Tibial nerve (tissue), 4 donors: Measurements from ENCODE around the gene RXRB. TPM values are rescaled to one million over a fixed set of nuclear protein-coding genes. Genes with fewer than 3 reads are reported as not detected.

Source experiments
- DNase-seq, 2 donors: peaks; one replicate each; pipeline ENCODE4 v3.0.0-alpha.2; 2019; ENCODE audit warnings: low spot score in 2 of 2
- H3K27ac ChIP-seq, 4 donors: fragments of 200-600 bp; sonication (generic) in 3 of 4; one replicate each; pipeline ENCODE4 v1.5.1; 2017 to 2019; ENCODE audit warnings: mild to moderate bottlenecking in 1 of 4
- H3K27me3 ChIP-seq, 2 donors: fragments of 200-600 bp; sonication (generic) in 1 of 2; one replicate each; pipeline versions ENCODE4 v1.5.1 to v1.6.0; 2017 to 2019
- H3K36me3 ChIP-seq, 3 donors: fragments of 200-600 bp; sonication (generic); one replicate each; pipeline ENCODE4 v1.5.1; 2018 to 2019
- H3K4me1 ChIP-seq, 4 donors: fragments of 200-600 bp; sonication (generic) in 3 of 4; one replicate each; pipeline ENCODE4 v1.5.1; 2017 to 2019
- H3K4me3 ChIP-seq, 4 donors: fragments of 200-600 bp; sonication (generic) in 3 of 4; one replicate each; pipeline ENCODE4 v1.5.1; 2017 to 2019; ENCODE audit warnings: mild to moderate bottlenecking in 1 of 4, moderate library complexity in 1 of 4
- H3K9me3 ChIP-seq, 4 donors: fragments of 200-600 bp; sonication (generic) in 3 of 4; one replicate each; pipeline ENCODE4 v1.5.1; 2017 to 2019
- EP300 ChIP-seq, 2 donors: sonication (generic); formaldehyde crosslinking; IDR thresholded peaks; one replicate each; pipeline ENCODE4 v1.6.1; 2017; ENCODE audit warnings: antibody characterized with exemption in 2 of 2, mild to moderate bottlenecking in 1 of 2
- POLR2A ChIP-seq, 2 donors: fragments of 450-650 bp; IDR thresholded peaks; one replicate each; pipeline ENCODE4 v1.6.1; 2017; ENCODE audit warnings: antibody characterized with exemption in 2 of 2, mild to moderate bottlenecking in 2 of 2, moderate library complexity in 2 of 2
- WGBS, 2 donors: methylation state at CpG; one replicate each; pipeline ENCODE4 v1.1.5; 2018; 5-methylcytosine and 5-hydroxymethylcytosine counted together
- total RNA-seq, 4 donors: library from RNA; depleted of rRNA; stranded (reverse); fragments of >200 nt; gene quantifications; one replicate each; pipeline ENCODE4 v1.1.0, GENCODE V29; 2016
- TF ChIP-seq, protein P1 (sequence below), 5 experiments: fragments of 200-600 bp in 3 of 5; fragments of 450-650 bp in 2 of 5; sonication (generic) in 3 of 5; IDR thresholded peaks; one replicate each; pipeline ENCODE4 v1.5.1; 2016 to 2019; ENCODE audit warnings: antibody characterized with exemption in 5 of 5, mild to moderate bottlenecking in 3 of 5, moderate library complexity in 2 of 5

Gene RXRB
- total RNA-seq, 4 donors from 2014 or later = 34.3 to 64.7 (median 43.9) TPM

DNA sequence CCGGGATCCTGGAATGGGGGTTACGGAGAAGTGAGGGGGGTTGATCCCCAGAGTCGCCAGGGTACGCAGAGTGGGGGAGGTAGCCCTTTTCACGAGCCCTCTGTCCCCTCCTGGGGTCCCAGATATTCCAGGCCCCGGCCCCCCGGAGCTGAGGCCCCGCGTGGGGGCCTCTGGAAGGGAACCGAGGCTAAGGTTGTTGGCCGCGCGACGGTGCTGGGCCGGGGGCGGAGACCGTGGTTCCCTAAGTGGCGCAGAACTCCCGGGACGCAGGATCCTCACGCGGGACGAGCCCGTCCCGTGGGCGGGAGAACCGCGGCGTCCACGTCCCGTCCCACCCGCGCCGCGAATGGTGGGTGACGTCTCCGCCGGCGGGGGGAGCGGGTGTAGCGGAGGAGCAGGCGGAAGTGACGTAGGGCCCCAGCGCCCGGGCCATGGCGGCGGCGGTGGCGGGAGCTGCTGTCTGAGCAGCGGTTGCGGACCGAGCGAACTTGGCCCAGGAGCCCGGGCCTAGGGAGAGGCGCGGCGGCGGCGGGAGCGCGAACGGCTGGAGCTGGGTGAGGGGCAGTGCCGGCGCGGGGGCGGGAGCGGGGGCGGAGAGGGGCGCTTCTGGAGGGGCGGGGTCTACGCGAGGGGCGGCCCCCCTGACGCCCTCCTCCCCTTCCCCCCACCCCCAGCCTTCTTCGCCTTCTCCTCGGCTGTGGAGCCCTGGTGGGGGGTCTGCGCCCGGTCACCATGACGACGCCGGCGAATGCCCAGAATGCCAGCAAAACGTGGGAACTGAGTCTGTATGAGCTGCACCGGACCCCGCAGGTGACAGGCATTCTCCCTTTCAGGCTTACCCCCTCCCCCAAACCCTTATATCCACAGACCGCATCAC is 7.9 kb upstream of the RXRB start, which contains the start of gene RING1:
RING1 (plus strand) TSS at position 410 of the 877 bp plus-strand sequence; CDS start at position 733, 323 bp downstream.
- Histone ChIP-seq H3K27me3 (peaks cover 0 to 4% of the 10 kb centered on the region in 2 donors), H3K4me3 (peak within 1 kb of the TSS; percentile 87 to 97 (median 90)), H3K4me1 (peaks cover 0 to 60% (median 33%) of the 10 kb centered on the region in 4 donors), H3K36me3 (peaks cover 0 to 36% (median 0%) of the 10 kb centered on the region in 3 donors), H3K27ac (peak within 1 kb of the TSS; percentile 93 to 98 (median 97)), H3K9me3 (no peaks in the 10 kb centered on the region)
- peak; percentile 83 to 86 for DNase-seq
- WGBS, 2 donors = 1% methylated on average over 39 to 44 of the region's 86 CpGs
- TF ChIP-seq POLR2A (IDR thresholded peaks at IDR 0.05) (peak; percentile 97 to 99), EP300 (IDR thresholded peaks at IDR 0.05) (peak; percentile 92 to 100)
- TF ChIP-seq, protein P1, sequence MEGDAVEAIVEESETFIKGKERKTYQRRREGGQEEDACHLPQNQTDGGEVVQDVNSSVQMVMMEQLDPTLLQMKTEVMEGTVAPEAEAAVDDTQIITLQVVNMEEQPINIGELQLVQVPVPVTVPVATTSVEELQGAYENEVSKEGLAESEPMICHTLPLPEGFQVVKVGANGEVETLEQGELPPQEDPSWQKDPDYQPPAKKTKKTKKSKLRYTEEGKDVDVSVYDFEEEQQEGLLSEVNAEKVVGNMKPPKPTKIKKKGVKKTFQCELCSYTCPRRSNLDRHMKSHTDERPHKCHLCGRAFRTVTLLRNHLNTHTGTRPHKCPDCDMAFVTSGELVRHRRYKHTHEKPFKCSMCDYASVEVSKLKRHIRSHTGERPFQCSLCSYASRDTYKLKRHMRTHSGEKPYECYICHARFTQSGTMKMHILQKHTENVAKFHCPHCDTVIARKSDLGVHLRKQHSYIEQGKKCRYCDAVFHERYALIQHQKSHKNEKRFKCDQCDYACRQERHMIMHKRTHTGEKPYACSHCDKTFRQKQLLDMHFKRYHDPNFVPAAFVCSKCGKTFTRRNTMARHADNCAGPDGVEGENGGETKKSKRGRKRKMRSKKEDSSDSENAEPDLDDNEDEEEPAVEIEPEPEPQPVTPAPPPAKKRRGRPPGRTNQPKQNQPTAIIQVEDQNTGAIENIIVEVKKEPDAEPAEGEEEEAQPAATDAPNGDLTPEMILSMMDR (IDR thresholded peaks at IDR 0.05) = peak in 1 of 5 experiments; percentile 35

DNA sequence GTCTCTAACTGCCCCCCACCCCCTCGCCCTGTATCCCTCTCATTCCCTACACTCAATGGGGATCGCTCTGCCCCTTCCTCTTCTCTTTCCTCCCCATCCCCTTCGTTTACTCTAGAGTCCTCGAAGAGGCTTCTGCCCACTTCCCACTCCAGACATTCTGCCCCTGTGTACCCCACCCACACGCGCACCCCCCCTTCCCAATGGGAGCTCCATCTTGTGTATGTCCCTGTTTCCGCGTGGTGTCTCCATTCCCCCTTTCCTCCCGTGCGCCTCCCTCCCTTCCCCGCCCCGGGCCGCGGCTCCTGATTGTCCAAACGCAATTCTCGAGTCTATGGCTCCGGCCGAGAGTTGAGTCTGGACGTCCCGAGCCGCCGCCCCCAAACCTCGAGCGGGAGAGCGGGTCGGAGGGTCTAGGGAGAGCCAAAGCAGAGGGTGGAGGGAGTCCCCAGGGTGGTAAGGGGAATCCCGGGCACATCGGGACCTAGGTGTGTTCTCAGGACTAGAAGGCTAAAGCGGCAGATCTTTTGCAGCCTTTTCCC is 7.2 kb upstream of the RXRB start:
- no peaks in the 10 kb centered on the region for H3K9me3 ChIP-seq
- peak overlapping the region; percentile 93 to 98 (median 97) for H3K27ac ChIP-seq
- H3K36me3 ChIP-seq = peaks cover 0 to 43% (median 0%) of the 10 kb centered on the region in 3 donors
- H3K27me3 ChIP-seq = no peaks in the 10 kb centered on the region
- H3K4me1 ChIP-seq = peaks cover 0 to 60% (median 26%) of the 10 kb centered on the region in 4 donors
- peak in 1 of 2 donors; percentile 54 for DNase-seq
- 1 to 2% methylated on average over 28 to 29 of the region's 29 CpGs for WGBS, 2 donors
- TF ChIP-seq, protein P1 (IDR thresholded peaks at IDR 0.05) = no peak
- TF ChIP-seq POLR2A (IDR thresholded peaks at IDR 0.05) = no peak
- TF ChIP-seq EP300 (IDR thresholded peaks at IDR 0.05) = no peak
- peak overlapping the region; percentile 87 to 97 (median 90) for H3K4me3 ChIP-seq

DNA sequence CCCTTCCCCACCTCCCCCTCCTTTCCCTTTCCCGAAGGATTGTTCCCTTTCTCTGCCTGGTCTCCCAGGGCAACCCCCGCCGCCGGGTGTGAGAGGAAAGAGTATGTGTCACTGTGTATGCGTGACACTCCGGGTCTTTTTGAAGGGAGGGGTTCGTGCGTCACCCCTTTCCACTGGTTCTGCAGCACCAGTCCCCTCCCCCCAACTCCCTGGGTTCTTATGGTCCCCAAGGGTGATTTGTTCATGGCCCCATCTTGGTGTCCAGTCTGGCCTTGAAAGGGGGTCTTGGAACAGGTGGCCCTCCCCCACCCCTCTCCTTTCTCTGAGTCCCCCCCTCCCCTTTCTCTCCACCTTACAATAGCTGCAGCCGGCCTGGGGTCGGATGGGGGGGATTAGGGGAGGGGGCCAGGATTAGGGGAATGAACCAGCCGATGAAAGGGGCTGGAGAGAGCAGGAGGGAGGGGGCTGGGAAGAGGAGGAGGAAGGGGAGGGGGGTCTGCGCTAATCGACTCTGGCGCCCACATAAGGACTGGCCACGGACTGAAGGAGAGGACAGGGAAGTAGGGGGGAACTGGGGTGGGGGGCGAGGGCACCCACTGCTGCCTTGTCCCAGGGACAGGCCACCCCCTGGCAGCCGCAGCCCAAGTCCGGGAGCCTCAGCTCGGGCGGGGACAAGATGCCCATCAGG is 6.5 kb upstream of the RXRB start:
- no peaks in the 10 kb centered on the region for H3K9me3 ChIP-seq
- H3K4me1 ChIP-seq = peaks cover 3 to 60% (median 30%) of the 10 kb centered on the region in 4 donors
- 15 to 18% methylated on average over 20 of the region's 20 CpGs for WGBS, 2 donors
- peaks cover 0 to 46% (median 0%) of the 10 kb centered on the region in 3 donors for H3K36me3 ChIP-seq
- peak overlapping the region; percentile 87 to 97 (median 90) for H3K4me3 ChIP-seq
- peak overlapping the region; percentile 93 to 98 (median 97) for H3K27ac ChIP-seq
- H3K27me3 ChIP-seq = no peaks in the 10 kb centered on the region
- TF ChIP-seq POLR2A (IDR thresholded peaks at IDR 0.05) (no peak), EP300 (IDR thresholded peaks at IDR 0.05) (no peak)
- TF ChIP-seq, protein P1 (IDR thresholded peaks at IDR 0.05) = no peak
- no peak for DNase-seq

DNA sequence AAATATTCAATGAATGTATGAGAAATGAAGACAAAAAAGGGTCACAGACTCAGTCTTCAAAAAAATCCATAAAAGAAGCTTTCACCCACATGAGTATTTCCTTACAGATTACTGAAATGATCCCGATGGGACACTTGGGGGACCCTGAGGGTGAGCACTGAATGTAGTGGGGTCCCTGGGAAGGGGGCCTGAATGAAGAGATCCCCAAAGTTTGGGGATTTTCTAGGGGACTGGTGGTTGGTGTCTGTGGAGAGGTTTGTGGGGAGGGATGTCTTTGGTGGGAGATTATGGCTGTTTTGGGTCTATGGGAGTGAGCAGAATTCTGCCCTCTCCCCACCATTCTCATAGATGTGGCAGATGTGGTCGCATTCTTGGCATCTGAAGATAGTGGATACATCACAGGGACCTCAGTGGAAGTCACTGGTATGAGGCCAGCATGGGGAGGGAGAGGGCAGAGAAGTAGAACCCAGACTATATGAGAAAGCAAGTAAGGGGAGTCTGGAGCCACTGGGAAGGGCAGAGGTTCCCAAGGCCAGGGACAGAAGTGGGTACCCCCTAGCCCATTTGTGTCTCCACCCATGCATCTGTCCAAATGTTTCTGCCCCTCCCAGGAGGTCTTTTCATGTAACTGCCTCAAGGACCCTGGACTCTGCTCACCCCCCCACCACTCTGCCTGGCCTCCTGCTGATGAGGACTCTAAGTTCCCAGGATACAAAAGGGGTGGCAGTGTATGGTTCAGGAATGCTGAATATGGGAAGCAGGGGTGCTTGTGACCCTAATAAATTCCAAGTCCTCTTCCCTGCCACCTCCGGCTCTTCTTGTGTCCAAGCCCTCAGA is 5.8 kb upstream of the RXRB start:
- no peak overlapping the region for H3K4me3 ChIP-seq
- no peaks in the 10 kb centered on the region for H3K27me3 ChIP-seq
- WGBS, 2 donors = 64 to 75% methylated on average over 3 of the region's 3 CpGs
- H3K36me3 ChIP-seq = peaks cover 0 to 39% (median 0%) of the 10 kb centered on the region in 3 donors
- TF ChIP-seq EP300 (IDR thresholded peaks at IDR 0.05) (no peak), POLR2A (IDR thresholded peaks at IDR 0.05) (no peak)
- TF ChIP-seq, protein P1 (IDR thresholded peaks at IDR 0.05) = no peak
- DNase-seq = no peak
- H3K27ac ChIP-seq = peak overlapping the region in 2 of 4 donors; percentile 28 to 98
- peaks cover 3 to 68% (median 37%) of the 10 kb centered on the region in 4 donors for H3K4me1 ChIP-seq
- no peaks in the 10 kb centered on the region for H3K9me3 ChIP-seq
